MM.1S (cell line): ENCODE measurements around the gene ING5.

Source experiments
- EZH2 ChIP-seq: fragments of 300-600 bp; sonication (generic); optimal IDR thresholded peaks from 2 replicates; pipeline ENCODE3; 2017; ENCODE audit warnings: low read depth, mild to moderate bottlenecking, antibody characterized with exemption, low read length, mixed read lengths
- TF ChIP-seq, protein P1 (sequence below): fragments of 300-600 bp; sonication (generic); IDR thresholded peaks from 2 replicates; pipeline ENCODE4 v1.5.1; 2016; ENCODE audit warnings: antibody characterized with exemption, low read length, mixed read lengths

DNA sequence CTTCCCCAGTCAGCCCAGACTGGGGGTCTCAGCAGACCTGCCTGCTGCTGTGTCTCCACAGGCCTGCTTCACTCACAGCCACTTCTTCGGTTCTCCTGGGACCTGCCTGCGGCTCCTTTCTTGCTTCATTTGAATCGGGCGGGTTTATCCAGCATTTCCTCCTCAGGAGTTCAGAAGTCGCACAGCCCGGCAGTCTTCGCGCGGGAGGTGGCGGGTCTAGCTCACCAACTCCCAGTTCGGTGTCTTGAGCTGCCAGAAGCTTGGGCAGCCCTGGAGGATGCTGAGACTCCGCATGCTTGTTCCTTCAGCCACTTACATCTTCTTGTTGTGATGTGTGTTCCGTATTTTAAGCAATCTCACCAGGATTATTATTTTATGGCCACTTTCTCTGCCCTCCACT is 43.4 kb downstream of the ING5 start:
- TF ChIP-seq, protein P1, sequence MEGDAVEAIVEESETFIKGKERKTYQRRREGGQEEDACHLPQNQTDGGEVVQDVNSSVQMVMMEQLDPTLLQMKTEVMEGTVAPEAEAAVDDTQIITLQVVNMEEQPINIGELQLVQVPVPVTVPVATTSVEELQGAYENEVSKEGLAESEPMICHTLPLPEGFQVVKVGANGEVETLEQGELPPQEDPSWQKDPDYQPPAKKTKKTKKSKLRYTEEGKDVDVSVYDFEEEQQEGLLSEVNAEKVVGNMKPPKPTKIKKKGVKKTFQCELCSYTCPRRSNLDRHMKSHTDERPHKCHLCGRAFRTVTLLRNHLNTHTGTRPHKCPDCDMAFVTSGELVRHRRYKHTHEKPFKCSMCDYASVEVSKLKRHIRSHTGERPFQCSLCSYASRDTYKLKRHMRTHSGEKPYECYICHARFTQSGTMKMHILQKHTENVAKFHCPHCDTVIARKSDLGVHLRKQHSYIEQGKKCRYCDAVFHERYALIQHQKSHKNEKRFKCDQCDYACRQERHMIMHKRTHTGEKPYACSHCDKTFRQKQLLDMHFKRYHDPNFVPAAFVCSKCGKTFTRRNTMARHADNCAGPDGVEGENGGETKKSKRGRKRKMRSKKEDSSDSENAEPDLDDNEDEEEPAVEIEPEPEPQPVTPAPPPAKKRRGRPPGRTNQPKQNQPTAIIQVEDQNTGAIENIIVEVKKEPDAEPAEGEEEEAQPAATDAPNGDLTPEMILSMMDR: no peak
- no peak for TF ChIP-seq EZH2
